Measurements from ENCODE around the gene APLF.
A peak's percentile ranks its signal among the peaks of the same experiment; 100 is the strongest.
"Not testable (repeated sequence)": the region's sequence is repeated elsewhere in the genome, so short reads cannot be mapped to it uniquely, and the experiment has no call there.

The APLF gene

DNA sequence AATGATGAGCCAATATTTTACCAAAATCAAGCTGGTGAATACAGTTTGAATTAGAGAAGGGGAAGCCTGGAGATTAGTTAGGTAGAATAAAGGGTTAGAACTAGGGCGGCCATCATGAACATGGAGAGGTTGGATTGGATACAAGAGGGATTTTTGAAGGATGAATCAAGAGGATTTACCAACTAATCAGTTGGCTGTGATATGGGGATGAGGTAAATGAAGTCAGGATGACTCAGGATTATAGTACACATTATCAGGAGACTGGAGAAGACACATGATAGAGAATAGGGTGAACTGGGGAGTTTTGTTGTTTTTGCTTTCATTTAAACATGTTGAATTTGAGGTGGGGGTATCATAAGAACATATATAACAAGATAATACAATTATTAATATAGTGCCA lies 102.2 kb downstream of the APLF start:
- DNase-seq (ENCODE audit: low read depth in 2 of 3, low spot score in 1 of 3) = no peak

DNA sequence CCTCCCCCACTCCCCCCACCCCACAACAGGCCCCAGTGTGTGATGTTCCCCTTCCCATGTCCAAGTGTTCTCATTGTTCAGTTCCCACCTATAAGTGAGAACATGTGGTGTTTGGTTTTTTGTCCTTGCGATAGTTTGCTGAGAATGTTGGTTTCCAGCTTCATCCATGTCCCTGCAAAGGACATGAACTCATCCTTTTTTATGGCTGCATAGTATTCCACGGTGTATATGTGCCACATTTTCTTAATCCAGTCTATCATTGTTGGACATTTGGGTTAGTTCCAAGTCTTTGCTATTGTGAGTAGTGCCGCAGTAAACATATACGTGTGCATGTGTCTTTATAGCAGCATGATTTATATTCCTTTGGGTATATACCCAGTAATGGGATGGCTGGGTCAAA lies 103.0 kb downstream of the APLF start:
- DNase-seq (ENCODE audit: low read depth in 2 of 3, low spot score in 1 of 3) = not testable (repeated sequence)

DNA sequence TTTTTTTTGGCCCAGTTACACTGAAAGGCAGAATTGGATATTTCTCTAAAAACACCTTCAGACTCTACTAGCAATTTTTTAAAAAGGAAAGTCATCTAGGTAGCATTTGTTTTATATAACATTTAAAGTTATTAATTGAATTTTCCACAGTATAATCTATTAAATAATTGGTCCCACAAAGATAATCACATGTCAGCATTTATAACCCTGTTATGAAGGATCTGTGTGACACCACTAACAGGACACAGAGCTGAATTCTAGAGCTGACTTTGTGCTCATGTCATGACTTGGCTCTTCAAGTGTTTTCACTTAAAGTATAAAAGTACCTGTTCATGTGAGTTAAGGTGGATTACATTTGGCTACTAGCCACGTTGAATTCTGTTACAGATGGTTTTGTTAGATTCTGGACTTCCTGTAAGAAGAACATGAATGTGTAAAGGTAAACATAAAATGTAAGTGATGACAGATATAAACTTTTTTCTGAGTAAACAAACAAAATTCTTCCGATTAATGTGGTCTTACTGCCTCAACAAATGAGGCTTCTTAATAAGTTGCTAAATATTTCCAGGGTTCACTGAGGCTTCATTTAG lies 106.9 kb downstream of the APLF start:
- DNase-seq (ENCODE audit: low read depth in 2 of 3, low spot score in 1 of 3) = no peak

DNA sequence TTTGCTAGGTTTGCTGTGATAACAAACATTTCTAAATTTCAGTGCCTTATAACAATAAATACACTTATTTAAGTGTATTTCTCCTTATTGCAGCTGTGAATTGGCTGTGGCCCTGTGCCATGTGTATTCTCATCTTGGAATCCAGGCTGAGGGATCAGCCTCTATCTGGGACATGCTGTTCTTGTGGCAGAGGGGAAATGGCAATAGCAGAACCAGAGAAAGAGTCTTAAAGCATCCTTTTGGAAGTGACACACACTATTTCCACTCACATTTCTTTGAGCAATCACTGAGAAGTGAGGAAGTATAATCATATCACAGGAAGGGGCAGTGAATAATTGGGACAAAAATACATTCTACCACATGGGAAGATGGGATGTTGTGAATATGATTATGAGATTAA lies 109.8 kb downstream of the APLF start:
- DNase-seq (ENCODE audit: low read depth in 2 of 3, low spot score in 1 of 3) = no peak

DNA sequence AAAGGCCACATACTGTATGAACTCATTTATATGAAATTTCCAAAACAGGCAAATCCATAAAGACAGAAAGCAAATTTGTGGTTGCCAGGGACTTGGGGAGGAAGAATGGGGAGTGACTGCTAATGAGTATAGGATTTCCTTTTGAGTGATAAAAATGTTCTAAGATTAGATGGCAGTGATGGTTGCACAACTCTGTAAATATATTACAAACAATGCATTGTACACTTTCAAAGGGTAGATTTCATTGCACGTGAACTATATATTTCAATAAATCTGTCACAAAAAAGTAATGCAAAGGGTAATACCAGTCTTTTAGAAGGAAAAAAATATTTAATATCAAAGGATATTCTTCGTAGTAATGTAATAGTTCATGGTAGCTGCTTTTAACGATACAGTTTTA lies 112.3 kb downstream of the APLF start:
- DNase-seq (ENCODE audit: low read depth in 2 of 3, low spot score in 1 of 3) = no peak

DNA sequence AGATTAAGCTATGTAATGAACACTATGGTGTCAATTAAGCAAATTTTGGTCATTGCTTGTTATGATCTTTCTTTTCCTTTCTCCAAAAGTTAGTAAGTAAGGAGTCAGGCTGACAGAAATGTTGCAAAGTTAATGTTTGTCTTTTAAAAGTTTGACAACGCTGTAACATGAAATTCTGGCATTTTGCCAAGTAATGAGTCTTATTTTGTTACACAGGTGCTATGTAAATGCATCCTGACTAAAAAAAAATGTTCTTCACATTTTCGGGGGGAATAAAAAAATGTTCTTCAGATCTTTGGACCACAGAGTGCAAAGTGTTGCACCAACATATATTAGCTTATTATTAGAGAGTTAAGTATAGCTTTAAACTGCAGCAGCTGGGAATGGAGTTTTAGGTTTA lies 121.2 kb downstream of the APLF start:
- DNase-seq (ENCODE audit: low read depth in 2 of 3, low spot score in 1 of 3) = no peak

DNA sequence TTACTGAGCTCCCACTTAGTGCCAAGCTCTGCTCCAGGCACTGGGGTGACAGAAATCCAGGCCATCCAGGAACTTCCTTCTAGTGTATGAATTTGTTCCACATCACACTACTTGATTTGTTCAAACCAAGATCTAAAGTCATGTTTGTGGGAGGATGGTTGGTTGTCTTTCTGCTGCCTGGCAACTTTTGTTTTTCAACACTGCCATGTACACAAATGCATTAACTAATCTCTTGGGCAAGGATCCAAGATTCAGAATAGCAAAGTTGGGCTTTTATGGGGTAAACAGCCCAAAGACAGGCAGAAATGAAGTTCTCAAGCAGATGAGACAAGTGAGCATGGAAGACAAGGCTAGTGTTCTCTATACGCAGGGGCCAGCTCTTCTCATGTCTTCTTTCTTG lies 122.6 kb downstream of the APLF start:
- no peak for DNase-seq (ENCODE audit: low read depth in 2 of 3, low spot score in 1 of 3)

DNA sequence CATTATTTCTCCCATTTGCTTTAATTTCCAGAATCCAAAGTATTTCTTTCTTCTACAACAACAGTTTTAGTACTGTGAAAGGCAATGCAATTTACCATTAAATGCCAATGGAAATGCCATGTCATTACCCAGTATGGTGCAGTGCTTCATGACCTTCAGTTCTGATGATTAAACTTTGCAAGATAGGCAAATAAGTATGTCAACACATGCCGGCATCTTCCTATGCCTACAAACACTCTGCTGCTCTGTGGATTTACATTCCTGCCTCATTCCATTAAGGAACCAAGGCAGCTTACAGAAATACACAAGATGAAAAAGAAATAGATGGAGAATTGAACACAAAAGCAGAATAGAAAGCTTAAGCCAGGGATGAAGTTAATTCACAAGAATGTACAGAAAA lies 123.3 kb downstream of the APLF start:
- no peak for DNase-seq (ENCODE audit: low read depth in 2 of 3, low spot score in 1 of 3)

DNA sequence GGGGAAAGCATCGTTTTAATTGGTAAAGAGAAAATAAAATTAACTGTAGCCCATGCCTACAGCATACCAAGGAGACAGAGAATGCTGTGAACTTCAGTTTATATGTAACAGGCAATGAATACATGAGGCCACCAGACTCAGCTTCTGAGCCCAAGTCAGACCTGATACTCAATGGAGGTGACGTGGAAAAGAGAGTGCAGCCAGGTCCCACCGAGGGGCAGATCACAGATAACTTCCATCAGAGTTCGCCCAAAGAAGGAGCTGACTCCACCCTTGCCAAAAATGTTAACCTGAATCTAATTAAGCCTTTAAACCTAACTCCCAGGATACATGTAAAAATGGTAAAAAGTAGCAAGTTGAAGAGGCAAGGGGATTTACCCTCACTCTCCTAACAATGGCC lies 123.8 kb downstream of the APLF start:
- no peak for DNase-seq (ENCODE audit: low read depth in 2 of 3, low spot score in 1 of 3)

DNA sequence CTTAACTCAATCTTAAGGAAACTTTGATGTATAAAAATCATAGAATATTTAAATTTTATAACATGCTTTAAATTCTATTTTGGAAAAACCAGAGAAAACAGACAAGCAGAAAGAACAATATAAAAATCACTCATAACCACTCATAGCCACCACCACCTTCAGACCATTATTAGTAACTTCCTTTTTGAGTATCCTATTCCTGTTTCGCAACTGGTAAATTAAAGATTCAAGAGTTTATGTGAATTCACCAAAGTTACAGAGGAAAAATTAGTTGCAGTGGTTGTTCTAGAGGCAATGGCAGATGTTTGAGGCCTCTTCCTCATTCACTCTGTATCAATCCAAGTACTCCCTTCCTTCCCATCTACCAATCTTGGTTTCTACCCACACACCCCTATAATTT lies 126.7 kb downstream of the APLF start:
- no peak for DNase-seq (ENCODE audit: low read depth in 2 of 3, low spot score in 1 of 3)

DNA sequence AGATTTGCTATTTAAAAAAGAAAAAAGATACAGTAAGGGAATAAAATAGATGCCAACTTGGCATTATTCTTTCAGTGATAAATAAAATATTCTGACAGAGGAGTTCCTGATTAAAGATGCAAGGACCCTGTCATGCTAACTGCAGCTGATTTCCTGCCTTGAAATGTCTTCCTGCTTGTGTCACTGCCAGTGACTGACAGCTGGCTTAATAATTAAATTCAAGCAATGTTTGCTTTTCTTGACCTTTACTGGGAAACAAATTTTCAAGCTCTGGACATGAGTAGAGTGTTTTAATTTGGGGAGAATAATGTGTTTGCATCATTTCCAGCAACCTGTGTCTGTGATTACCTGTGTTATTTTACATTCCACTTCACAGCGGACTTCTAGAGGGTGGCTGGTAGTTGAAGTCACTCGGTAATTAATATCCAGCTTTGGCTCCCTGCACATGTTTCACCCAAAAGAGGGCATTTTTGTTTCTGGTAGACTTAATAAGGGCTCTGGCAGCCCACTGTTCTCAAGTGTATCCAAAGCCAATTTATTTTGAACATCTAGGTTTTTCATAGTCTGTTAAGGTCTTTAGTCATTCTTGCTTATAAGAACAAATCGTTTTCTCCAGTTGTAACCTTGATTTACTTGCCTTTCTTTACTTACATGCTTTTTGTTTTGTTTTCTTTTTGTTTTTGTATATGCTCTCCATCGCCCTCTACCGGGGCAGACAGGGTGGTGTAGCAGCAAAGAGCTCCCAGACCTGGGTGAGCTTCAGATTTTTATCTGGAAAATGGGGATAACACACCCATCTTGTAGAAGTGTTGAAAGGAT lies 127.5 kb downstream of the APLF start:
- DNase-seq (ENCODE audit: low read depth in 2 of 3, low spot score in 1 of 3) = peak; percentile 9 to 40 (median 36)

DNA sequence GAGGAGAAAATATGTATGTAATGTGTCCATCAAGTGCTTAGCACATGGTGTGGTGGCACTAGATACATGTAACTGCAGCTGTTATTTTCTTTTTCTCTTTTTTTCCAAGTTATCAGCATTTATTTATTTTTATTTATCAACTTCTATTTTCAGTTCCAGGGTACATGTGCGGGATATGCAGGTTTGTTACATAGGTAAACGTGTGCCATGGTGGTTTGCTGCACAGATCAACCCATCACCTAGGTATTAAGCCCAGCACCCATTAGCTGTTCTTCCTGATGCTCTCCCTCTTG lies 128.1 kb downstream of the APLF start:
- DNase-seq (ENCODE audit: low read depth in 2 of 3, low spot score in 1 of 3) = not testable (repeated sequence)

DNA sequence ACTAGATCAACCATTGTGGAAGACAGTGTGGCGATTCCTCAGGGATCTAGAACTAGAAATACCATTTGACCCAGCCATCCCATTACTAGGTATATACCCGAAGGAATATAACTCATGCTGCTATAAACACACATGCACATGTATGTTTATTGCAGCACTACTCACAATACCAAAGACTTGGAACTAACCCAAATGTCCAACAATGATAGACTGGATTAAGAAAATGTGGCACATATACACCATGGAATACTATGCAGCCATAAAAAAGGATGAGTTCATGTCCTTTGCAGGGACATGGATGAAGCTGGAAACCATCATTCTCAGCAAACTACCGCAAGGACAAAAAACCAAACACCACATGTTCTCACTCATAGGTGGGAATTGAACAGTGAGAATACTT lies 133.1 kb downstream of the APLF start:
- not testable (repeated sequence) for DNase-seq (ENCODE audit: low read depth in 2 of 3, low spot score in 1 of 3)

DNA sequence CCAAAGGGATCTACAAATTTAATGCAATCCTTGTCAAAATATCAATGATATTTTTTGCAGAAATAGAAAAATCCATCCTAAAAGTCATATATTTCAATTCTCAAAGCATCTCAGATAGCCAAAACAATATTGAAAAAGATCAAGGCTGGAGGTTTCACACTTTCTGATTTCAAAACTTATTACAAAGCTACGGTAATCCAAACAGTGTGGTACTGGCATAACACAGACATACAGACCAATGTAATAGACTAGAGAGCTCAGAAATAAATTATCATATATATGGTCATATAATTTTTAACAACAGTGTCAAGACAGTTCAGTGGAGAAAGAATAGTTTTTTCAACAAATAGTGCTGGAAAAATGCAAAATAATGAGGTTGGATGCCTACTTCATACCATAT lies 135.7 kb downstream of the APLF start:
- no peak for DNase-seq (ENCODE audit: low read depth in 2 of 3, low spot score in 1 of 3)

DNA sequence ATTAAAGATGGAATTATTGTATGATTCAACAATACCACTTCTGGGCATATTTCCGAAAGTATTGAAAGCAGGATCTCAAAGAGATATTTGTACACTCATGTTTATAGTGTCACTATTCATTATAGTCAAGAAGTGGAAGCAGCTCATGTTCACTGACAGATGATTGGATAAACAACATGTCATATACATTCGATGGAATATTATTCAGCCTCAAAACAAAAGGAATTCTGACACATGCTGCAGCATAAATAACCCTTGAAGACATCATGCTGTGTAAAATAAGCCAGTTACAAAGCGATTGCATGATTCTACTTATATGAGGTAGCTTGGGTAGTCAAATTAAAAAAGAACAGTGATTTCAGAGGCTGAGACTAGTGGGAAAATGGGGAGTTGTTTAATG lies 136.7 kb downstream of the APLF start:
- no peak for DNase-seq (ENCODE audit: low read depth in 2 of 3, low spot score in 1 of 3)

DNA sequence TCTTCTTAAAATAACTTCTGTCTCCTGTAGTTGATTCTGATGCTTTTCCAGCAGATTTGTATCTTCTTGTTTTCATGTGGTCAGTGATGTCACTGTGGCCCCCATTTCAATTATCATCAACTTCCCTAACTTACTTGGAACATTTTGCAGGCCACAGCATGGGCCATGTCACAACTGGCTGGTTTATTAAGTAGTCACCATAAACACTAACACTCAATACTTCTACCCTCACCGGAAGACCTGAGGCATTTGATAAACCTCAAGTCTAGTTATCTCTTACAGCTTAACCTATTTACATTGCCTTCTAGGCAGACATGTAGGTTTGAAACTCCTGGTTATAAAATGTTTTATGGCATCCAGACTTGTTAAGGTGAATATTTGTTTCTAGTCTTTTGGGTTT lies 138.6 kb downstream of the APLF start:
- DNase-seq (ENCODE audit: low read depth in 2 of 3, low spot score in 1 of 3) = no peak

DNA sequence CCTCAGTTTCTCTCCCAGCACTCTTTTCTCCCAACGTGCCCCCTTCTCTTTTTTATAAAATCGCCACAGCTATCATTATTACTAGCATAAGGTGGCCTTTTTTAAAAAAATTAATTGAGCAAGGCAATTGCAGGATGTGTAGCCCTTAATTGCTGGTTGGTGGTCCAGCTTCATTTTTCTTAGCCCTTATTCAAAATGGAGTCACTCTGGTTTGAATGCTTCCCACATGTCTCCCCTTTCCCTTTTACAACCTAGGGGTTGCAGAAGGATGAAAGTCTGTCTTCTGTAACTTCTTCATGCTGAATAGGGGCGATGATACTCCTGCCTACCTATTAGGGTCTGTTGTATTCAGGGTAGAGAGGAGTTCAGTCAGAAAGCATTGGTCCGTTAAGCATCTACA lies 139.4 kb downstream of the APLF start:
- no peak for DNase-seq (ENCODE audit: low read depth in 2 of 3, low spot score in 1 of 3)

DNA sequence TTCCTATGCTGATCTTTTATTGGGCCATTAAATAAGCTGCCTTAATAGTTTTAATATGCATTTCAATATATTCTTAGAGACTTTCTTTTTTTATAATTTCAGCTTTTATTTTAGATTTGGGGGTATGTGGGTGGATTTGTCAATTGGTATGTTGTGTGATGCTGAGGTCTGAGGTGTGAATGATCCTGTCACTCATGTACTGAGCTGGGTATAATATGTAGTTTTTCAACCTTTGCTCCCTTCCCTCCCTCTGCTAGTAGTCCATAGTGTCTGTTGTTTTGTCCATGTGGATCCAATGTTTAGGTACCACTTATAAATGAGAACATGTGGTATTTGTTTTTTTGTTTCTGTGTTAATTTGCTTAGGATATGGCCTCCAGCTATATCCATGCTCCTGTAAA lies 140.5 kb downstream of the APLF start:
- no peak for DNase-seq (ENCODE audit: low read depth in 2 of 3, low spot score in 1 of 3)

DNA sequence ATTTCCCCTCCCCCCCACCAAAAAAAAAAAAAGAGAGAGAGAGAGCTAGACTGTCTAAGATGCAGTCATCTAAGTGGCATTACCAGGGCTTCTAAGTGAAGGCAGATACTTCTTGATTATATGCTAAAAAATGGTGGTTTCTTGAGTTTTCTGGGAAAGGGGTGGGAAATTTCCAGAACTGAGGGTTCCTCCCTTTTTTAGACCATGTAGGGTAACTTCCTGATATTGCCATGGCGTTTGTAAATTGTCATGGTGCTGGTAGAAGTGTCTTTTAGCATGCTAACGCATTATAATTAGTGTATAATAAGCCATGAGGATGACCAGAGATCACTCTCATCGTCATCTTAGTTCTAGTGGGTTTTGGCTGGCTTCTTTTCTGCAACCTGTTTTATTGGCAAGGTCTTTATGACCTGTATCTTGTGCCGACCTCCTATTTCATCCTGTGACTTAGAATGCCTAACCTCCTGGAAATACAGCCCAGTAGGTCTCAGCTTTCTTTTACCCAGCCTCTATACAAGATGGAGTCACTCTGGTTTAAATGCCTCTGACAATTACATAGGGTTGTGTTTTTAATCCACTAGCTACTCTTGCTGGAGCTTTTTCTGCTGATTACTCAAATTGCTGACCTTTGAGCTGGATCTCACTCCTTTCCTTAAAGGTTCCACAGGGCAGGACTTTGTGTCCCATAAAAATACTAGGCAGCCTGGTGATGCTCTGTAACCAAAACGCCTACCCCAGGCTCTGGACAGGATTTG lies 145.6 kb downstream of the APLF start:
- DNase-seq (ENCODE audit: low read depth in 2 of 3, low spot score in 1 of 3) = no peak

DNA sequence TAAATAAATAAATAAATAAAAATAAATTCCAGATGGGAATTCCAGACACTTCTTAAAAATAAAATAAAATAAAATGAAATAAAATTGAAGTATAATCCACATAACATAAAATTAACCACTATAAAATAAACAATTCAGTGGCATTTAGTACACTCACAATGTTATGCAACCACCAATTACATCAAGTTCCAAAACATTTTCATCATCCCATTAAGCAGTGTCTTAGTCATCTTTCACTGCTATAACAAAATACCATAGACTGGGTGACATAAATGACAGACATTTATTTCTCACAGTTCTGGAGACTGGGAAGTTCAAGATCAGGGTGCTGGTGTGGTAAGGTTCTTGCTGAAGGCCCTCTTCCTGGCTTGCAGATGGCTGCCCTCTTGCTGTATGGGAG lies 153.4 kb downstream of the APLF start:
- DNase-seq (ENCODE audit: low read depth in 2 of 3, low spot score in 1 of 3) = no peak

DNA sequence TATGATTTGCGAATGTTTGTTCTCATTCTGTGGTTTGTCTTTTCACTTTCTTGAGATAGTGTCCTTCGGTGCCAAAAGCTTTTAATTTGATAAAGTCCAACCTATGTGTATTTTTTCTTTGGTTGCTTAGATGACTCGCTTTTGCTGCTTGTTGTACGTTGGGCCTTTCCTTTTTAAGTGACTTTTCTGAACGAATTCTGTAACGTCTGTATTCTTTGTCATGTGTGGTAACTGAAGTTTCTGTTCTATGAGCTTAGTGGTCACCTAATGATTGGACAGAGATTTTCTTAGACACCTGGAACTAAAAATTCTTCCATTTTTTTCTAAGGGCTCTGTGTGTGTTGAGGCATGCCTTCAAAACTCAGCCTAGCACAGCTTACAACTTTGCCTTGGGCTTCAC lies 156.4 kb downstream of the APLF start:
- DNase-seq (ENCODE audit: low read depth in 2 of 3, low spot score in 1 of 3) = no peak

DNA sequence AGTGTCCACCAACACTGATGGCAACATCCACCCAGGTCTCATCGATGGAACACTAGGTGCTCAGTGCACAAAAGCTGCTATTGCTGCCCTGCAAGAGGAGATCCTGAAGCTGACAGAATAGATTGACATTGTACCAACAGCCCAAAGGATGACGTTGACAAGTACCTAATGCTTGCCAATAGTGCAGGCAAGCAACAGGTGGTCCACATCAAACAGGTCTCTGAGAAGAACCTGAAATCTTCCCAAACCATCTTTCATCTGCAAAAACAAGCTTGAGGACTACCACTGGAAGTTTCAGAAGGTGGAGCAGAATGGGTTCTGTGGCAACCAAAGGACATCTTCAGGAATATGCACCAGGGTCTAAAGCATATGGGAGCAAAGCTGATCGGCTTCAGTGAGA lies 160.2 kb downstream of the APLF start:
- DNase-seq (ENCODE audit: low read depth in 2 of 3, low spot score in 1 of 3) = no peak

All from stimulated activated CD4-positive, alpha-beta T cell treated with anti-CD3 and anti-CD28 coated beads, Interleukin-12 subunit alpha, Interleukin-12 subunit beta, amount 100 ng/mL, for 48 hours (primary cell).